Esophagus squamous epithelium (tissue), 4 donors: ENCODE measurements around the gene C9orf85.

Experiments used
- CTCF ChIP-seq, 6 experiments: fragments of 450-650 bp in 4 of 6; fragments of 200-600 bp in 2 of 6; sonication (generic) in 2 of 6; IDR thresholded peaks; one replicate each; pipeline ENCODE4 v1.5.1; 2016 to 2019; ENCODE audit warnings: antibody characterized with exemption in 6 of 6, mild to moderate bottlenecking in 4 of 6, moderate library complexity in 4 of 6
- POLR2A ChIP-seq, 4 donors: fragments of 450-650 bp; IDR thresholded peaks; one replicate each; pipeline ENCODE4 v1.6.1; 2017; ENCODE audit warnings: antibody characterized with exemption in 4 of 4, mild to moderate bottlenecking in 4 of 4, moderate library complexity in 3 of 4

- TF ChIP-seq CTCF (IDR thresholded peaks at IDR 0.05) (no peak), POLR2A (IDR thresholded peaks at IDR 0.05) (no peak)
Measured at GRCh38 chr9:71925834-71926233, 14.4 kb downstream of the C9orf85 start.
